Measurements from ENCODE around the gene MYBBP1A.

Gene MYBBP1A

DNA sequence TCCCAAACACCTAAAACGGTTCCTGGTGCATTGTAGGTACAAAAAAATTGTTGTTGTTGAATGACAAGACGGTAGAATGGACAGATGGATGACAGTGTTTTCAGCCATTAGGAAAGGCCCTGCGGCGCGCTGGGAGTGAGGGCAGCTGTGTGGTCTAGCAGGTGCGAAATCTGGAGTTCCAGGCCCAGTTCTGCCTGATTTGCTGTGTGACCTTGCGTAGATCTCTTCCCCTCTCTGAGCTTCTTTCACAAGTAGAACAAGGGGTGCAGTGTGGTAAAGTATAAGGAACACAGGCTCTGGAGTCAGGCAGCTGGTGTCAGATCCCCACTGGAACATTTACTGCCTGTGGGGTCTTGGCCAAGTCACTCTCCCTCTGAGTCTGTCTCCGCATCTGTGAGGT, 31.2 kb downstream of the MYBBP1A start:
- no peak for DNase-seq

DNA sequence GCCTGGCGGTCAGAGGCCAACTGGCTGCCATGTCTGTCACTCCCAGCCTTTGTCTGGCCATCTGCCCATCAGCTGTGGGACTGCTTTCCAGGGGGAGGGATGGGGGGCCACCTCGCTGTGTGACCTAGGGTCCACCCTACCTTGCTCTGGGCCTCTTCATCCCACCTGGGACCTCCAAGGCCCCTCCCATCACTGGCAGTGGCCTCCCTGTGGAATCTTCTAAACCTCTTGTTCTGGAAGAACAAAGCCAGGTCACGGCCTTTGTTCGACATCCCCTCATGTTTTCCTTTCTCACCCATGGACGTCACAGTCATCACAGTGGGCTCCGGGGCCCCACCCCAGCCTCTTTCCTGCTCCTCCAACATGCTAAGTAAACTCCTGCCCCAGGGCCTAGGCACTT, 32.5 kb downstream of the MYBBP1A start:
- DNase-seq, result no peak

DNA sequence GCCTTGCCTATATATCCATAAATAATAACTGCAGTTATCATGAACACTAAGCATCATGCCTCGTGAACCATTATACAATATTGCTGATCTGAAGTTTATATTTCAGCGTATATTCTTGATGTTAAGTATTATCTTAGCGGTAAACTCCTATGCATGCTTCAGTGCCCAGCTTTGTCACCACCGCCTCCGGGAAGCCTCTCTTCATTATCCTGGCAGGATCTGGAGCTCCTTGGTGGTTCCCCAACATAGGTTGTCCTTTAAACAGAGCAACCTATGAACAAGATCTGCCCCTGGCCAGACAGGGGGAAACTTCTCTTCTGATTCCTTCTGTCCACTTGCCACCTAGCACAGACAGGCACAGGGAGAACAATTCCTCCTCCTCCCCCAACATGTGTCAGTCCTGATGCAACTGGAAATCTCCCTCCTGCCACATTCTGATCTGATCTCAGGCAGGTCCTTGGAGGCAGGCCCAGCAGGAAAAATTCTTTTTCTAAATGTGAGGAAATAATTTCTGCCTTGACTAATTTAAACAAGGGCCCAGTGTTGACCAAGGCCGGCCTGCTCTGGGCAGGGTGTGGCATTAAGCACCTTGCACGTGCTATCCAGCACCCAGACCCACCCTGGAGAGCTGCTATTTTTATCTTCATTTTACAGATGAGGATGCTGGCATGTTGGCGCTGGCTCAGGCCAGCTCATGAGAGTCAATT, 34.1 kb downstream of the MYBBP1A start:
- no peak for DNase-seq

DNA sequence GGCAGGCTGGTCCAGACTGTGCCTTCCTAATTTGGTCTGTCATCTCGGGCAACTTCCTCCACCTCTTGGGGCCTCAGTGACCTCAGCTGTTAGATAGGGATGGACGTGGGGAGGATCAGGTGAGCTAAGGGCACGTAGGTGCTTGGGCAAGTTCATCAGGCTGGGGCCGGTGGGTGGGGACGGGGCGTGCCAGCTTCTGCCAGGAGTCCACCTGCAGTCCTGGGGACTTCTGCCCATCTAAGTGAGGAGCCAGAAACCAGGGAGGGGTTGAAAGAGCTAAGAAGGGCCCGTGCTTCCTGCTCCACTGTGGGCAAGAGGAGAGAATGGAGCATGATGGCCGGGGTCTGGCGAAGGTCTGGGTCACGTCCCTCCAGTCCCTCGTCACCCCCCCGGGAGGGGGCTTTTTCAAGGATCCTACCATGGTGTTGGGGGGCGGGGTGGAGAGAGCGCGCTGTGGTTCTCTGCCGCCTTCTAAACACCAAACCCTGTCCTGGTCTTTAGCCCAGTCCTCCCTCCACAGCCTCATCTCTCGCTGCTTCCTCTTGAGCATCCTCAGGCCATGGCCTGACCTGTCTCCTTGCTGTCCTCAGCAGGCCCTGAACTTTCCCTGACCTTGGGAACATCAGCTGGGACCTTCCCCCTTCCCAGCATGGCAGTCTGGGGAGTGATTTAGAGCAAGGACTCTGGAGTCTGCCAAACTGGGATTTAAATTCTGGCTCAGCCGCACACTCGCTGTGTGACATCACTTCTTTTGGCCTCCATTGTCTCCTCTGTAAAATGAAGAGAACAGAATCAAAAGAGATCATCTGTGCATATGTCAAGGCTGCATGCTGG, 34.9 kb downstream of the MYBBP1A start:
- DNase-seq, result no peak

DNA sequence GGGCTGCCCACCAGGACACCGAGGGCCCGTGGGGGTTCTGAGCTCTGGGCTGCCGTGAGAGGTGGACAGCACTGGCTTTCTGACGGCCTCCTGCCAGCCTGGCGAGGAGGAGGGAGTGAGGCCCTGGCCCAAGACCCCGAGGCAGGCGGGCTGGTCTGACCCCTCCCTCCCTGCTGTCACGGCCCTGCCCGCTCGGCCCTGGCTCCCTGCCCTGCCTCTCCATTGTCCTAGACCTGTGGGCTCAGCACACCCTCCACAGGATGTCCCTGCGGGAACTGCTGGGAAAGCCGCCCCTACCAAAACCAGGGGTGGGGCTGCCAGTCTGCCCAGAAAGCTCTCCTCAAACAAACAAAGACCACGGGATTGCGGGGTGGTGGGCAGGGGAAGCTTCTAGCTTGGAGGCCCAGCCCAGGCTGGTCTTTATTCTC, 35.8 kb downstream of the MYBBP1A start:
- peak in 22 of 56 donors; percentile 14 to 72 (median 48) for DNase-seq

DNA sequence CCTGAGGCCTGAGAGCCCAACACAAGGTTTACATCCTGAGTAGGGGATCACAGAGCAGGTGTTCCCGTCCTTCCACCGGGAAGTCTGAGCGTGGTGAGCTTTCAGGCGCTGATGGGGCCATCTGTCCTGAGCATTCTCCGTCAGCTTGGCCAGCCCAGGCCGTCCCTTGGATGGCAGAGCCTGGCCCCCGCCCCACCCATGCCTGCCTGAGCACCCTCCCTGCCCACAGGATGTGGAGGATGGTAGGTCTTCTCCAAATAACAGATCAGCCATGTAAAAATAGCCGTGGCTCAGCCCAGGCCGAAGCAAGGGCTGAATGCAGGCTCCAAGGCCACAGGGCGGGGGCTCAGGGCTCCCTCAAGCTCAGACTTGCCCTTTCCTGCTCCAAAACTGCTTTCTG, 36.3 kb downstream of the MYBBP1A start:
- peak in 2 of 56 donors; percentile 36 to 51 for DNase-seq

DNA sequence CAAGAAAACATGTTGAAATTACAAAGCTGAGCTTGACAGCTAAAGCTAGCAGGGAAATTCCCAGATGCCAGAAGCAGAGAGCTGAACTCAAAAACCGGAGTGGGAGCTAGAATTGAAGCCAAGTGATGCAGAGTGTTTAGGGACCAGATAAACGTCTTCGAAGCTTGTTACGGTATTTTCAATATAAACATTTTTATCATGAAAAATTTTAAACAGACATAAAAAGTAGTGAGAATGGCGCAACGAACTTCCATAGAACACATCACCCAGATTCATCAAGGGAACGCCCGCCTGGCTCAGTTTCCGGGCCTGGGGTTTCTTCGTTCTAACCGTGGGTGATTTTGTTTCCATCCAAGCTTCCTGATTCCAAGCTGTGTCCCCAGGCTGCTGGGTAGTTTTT, 38.4 kb downstream of the MYBBP1A start:
- DNase-seq, result no peak

DNA sequence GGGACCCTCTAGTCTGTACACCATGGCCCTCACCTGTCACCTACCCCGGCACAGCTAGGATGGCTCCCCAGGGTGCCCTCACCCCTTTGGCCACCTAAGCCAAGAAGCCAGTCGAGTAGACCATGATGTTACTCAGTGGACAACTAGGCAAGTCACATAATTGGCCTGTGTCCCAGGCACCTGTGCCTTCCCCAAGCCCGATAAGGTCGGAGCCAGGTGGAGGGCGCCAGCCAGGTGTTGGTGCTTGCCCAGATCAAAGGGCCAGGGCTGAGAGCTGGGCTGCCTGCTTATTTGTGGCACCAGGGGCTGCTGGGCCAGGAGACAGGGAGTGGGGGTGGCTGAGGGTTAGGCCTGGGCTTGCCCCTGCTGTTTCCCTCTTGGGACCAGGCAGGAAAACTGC, 39.7 kb downstream of the MYBBP1A start:
- no peak for DNase-seq

DNA sequence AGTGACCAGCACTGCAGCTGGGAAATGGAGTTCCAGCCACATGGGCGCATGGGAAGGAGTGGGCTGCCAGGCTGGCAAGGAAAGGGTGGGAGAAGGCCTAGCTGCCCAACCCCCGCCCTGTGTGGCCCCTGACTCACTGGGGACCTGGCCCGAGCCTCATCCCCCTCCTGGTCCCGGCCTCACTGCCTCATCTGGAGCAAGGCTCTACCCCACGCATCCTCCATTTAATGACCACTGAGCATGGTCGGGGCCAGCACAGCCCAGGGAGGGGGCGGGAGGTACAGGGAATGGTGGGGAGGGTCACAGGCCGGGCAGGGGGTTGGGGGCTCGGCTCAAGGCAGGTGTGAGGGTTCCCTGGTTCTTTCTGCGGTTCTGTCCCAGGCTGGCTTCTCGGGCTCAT, 40.4 kb downstream of the MYBBP1A start:
- no peak for DNase-seq

DNA sequence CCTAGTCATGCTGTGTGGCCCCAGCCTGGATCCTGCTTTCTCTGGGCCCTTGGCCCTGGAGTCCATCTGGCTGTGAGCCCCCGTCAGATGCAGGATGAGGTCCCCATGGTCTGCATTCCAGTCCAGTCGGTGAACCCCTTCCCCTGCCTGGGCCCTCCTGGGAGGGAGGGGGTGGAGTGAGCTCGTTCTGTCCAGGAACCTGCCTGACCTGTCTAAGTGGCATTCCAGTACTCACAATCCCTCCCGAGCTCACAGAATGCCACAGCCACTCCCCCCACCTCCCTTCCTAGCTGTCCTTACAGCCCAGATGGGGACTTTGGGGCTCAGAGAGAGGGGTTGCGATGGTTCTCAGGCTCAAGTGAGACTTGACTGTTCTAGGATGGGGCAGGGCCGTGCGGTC, 41.0 kb downstream of the MYBBP1A start:
- no peak for DNase-seq

DNA sequence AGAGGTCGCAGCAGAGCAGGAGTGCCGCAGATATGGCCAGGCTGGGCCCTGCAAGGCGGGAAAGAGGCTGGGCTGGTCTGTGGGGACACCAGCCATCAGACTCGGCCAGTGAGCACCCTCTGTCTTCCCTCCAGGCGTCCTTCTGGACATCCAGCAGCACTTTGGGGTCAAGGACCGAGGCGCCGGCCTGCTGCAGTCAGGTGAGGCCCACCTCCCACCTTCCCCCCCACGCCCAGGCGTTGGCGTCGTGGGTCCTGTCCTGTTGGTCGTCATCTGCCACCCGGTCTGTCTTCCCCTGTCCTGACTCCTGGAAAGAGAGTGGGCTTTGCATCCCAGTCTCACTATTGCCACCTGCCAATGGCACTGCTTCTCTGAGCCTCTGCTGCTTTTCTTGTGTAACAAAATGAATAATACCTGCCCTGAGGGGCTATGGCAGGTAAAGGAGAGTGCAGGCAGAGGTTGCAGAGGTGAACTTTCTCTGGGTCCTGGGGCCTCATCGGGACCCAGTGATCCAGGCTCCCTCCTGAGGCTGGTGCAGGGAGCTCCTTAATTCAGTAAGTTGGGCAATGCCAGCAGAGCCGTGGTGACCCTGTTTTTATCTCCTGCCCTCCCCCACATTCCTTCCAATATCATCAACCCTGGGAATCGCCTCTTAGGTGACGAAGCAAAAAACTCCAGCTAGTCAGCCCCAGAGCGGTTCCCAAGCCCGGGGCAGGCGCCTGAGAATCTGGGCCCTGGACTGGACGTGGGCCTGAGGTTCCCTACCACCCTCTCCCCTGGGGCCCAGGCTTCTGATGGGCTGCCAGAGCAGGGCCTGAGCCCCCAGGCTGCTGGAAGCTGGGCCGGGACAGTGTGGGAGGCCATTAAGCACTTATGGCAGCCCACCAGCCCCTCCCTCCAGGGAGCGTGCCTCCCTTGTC, 41.8 kb downstream of the MYBBP1A start:
- no peak for DNase-seq

DNA sequence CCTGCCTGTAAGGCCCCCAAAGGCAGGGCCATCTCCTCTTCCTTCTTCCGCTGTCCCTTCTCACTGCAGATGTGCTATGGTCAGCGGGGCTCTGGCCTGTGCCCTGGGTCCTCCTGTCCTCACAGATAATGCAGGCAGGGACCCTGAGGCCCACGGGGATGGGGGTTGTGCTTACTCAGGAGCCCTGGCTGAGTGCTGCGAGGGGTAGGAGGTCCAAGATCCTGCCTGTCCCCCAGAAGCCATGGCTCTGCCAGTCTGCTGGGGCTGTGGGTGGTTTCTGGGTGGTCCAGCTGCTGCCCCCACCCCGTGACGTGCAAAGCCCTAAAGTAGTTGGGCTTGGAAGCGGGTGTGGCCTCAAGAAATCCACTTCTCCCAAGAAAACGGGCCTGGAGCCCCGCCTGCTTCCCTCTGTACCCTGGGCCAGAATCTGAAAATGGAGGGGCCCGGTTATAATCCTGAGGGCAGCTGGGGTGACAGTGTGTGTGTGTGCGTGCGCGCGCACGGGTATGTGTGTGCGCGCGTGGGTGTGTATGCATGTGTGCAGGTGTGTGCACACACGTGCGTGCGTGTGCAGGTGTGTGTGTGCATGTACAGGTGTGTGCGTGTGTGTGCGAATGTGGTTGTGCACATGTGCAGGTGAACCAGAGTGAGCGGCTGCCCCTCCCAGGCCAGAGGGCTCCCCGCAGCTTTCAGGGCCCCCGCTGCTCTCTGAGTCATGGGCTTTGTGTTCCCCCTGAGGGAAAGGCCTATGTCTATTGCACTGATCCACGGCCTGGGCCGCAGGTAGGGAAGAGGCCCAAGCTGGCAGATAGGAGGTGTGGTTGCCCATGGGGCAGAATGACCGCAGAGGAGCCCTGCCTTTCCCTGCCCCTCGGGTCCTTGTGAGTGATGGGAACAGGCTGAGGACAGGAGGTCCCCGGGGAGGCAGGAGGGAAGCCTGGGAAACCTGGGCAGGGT, 42.8 kb downstream of the MYBBP1A start:
- DNase-seq, result no peak

DNA sequence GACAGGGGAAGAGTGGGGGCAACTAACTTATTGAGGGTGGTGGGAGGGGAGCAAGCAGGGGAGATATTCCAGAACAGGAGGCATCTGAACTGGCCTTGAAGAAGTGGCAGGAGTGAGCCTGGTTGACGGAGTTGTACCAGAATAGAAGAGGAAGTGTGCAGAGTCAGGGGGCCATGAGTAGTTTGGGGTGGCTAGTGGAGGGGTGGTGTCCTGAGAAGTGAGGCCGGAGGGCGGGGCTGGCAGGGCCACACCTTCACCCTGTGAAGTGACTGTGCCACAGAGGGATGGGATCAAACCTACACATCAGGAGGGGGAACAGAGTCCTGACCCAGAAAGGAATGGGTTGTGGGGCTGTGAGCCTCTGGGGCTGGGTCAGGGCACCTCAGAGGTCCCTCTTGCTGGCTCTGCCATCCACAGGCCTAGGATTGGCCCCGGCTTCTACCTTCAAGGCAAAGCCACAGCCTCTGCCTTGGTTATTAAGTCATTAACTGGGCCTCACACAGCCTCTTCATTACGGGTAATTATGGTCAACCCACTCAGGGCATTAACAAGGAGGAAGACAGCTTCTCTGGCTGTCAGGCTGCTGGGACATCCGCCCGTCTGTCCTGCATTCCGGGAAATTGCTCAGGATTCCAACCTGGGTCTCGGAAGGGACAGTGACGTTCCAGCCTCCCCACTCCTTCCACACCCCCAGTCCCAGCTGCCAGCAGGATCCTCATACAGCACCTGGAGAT, 43.8 kb downstream of the MYBBP1A start:
- DNase-seq, result peak in 2 of 56 donors; percentile 21 to 25

DNA sequence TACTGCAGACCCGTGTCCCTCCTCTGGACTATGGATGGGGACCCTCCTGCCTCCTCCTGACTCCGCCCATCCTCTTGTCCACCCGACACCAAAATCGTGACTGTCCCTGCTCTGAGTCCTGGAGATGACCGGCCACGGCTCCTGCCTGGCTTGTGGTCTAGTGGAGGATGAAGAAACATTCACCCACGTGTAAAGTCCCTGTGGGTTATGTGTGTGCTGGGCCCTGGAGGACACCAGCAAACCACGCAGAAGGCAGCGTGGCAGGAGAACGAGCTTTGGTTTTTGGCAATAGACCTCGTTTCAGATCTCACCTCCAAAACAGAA, 44.6 kb downstream of the MYBBP1A start:
- DNase-seq, result no peak

DNA sequence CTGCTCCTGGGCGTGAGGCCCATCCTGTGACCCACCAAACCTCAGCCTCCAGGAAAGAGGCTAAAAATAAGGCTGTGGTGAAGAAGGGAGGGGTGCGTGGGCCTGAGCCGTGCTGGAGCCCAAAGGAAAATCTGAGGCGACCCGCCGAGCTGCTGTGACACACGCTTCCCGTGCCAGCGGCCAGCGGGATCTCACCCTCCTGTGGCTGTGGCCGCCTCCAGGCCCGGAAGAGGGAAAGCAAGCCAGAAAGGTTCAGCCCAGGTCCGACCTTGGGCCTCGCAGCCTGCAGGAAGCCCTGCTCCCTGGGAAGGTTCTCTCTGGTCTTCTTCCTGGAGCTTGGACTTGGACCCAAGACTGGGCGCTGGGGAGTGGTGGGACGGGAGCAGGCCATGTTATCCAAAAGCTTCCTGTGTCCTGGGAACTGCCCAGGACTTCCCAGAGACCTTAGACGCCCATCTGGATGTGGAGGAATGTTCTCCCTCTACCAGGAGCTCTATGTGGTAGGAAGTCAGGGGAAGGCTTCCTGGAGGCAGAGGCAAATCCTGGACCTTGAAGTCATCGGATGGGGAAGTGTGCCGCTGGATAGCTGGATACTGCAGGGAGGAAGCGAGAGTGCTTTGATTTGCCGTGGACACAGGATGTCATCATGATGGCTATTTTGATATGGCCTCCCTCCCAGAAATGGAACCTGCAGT, 45.1 kb downstream of the MYBBP1A start:
- no peak for DNase-seq

DNA sequence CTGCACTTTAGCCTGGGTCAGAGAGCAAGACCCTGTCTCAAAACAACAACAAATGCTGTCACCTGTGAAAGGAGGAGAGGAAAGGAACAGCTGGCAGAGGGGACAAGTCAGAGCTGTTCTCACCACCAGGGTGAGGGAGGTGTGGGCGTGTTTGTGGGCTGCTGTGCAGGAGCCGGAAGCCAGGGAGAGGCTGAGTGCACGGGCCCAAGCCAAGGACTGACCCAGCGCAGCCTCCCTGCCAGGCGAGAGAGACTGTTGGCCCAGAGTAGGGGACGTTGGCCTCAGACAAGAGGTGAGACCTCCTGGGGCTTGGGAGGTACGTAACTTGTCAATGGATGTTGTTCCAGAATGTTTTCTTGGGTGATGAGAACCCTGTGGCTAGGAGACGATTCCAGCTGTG, 45.8 kb downstream of the MYBBP1A start:
- DNase-seq, result no peak

DNA sequence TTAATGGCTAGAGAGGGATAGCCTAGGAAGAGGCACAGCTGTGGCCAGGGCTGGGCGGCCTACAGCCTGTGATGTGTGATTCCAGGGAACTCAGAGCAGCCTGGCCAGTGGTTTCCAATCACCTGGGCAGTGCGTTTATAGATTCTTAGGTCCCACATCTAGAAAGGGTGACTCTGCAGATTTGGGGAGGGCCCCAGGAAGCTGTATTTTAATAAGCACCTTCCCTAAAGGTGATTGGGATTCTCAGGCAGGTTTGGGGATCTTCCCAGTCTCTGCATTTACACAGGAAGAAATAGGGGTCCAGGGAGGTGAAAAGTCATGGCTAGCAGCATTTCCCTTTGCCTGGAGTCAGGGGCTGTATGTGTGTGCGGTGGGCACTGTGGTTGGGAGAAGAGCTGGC, 47.0 kb downstream of the MYBBP1A start:
- DNase-seq, result no peak

DNA sequence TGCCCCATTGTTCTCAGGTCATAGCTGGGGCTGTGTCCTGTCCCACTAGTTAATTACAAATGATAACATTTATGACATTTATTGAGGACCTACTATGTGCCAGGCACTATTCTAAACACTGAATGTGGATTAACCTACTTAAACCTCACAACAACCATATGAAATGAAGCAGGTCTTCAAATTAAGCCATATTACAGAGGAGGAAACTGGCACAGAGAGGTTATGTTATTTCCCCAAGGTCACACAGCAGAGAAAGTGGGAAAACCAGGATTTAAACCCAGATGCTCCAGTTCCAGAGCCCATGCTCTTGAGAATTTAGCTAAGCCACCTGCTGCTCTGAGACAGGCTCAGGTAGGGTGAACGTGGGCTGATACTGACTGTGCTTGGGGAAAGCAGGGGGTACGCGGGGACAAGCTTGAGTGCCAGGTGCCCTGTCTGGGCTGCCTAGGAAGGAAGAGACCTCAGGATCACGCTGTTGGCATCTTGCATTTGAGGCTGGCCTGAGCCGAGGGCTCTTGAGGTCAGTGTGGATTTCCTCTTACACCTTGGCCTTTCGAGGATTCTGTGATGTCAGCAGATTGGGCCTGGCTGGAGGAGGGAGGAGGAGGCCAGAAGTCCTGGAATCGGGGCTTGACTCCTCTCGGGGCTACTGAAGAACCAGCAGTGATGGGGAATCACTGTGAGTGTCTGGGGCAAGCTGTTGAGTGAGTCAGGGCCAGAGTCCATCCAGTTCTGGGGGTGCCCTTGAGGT, 47.6 kb downstream of the MYBBP1A start:
- no peak for DNase-seq

DNA sequence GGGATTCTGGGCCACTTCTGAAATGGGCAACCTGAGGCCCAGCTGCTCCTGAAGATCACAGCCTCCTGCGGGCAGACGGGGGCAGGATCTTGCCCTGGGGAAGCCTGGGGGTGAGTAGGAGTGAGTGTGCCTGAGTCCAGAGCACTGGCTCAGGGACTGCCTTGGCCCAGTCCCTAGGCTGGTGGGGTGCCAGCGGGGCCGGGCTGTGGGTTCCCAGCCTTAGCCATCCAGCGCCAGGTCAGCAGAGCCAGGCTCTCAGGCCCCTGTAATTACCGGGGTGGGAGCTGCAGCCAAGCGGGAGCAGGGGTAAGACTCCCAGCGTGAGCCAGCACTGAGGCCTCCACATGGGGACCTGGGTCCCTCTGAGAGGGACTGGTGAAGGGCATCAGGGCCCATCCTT, 48.3 kb downstream of the MYBBP1A start:
- peak in 16 of 56 donors; percentile 11 to 63 (median 21) for DNase-seq
